ENCODE data around the gene DGKB.

Gene DGKB

DNA sequence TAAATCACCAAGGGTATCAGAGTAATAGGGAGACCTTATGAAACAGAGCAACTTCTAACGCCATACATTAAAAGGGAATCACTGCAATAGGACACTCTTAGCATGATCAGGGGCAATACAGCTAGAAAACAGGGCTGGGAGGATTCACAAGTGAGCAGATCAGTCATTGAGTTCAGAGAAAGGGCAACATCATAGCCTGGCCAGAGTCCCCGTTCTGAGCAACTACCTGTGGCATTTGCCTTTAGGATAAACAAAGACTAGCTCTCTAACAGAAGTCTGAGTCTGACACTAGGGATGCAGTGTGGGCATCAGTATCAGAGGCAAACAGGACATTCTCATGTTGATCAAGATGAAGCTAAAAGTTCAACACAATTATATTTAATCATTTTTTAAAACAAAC is 297.9 kb downstream of the DGKB start:
- intact Hi-C loops (cut with DNase I): no loop called here
- DNase-seq: no peak

DNA sequence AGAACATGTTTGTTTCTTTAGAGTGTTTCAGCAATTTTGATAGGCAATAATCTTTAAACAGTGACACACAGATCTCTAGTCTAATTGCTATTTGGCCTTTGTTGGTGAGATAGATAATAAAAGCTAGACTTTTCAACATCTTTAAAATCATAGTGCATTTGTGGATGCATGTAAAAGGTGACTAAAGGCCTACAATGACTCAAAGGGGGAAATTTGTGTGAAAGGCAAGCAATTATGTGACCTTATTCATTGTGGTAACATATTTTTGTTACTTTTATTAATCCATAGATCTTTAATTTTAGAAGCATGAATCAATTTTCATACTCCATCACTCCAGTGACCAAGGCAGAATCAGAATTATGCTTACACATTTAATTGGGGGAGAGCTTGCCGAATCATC is 299.7 kb downstream of the DGKB start:
- intact Hi-C loops (cut with DNase I): no loop called here
- no peak for DNase-seq

DNA sequence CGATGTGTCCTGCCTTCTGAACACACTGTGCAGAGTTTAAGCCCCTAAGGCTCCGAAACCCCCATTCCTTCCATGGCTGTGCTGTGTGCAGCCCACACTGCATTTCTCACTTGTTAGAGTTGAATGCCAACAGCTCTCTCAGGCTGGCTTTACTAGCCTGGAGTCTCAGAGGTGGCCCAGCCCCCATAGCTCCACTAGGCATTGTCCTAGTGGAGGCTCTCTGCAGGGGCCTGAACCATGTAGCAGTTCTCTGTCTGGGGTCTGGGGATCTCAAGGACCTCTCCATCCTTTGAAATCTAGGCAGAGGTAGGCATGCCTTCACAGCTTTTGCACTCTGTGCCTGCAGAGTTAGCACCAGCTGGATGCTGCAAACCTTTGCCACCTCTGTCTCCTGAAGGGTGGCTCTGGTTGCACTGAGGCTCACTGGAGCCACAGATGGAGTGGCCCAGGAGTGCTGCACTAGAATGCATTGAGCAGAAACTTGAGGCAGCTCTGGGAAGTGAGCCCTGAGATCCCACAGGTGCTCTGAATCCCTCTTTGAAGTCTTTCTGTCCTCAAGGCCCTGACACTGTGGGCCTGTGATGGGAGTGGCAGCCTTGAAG is 301.7 kb downstream of the DGKB start:
- intact Hi-C loops (cut with DNase I): no loop called here
- DNase-seq: no peak

DNA sequence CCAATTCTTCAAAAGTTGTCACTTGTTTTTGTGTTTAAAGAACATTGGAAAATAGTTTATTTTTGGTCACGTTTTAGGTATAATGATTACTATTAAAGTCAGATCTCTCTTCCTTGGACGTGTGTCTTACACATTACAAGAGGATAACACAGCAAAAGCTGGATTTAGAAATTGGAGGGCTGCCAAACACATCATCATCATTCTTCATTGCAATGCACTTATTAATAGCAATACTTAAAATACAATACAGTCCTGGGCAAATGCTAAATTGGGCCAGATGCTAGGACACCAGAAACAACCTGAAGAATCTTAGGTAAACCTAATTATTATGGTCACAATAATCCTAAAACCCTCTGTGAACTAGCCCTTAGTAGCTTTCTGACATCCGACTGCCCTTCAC is 303.6 kb downstream of the DGKB start:
- DNase-seq: no peak

DNA sequence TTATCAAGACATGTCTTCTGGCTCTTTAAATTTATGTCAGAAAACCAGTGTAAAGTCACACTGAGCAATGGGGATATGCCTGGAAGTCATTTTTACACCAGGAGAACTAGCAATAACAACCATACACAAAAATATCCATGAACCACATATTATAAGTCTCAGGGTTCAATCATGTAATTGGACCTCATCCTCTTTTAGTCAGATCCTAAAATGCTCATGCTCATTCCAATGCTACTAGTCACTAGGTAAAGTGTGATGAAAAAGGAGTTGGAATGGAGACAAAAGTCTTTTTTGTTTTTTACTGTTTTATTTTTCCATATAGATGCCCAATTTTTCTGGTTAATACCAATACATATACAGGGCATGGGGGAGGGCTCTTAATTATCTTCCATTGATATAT is 306.1 kb downstream of the DGKB start:
- intact Hi-C loops (cut with DNase I): no loop called here
- no peak for DNase-seq

More for the DNA sequence above, 303.6 kb downstream of the DGKB start:
- intact Hi-C loops (cut with DNase I): no loop called here

DNA sequence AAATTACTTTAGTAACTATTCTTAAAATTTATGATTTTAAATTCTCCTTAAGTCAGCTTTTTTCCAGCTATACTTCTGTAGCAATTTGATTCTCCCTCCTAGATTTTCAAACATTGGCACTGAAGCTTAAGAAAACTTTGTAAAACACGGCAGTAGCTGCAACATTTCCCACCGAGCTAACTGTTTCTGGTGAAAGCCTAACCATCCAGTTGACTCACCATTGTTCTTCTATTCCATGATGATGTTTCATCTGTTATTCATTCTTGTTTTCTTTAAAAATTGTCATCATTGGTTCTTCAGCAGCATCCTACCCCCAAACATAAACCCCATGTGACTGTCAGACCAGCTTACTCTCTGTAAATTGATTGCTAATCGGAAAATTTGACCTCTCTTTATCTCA is 312.3 kb downstream of the DGKB start:
- intact Hi-C loops (cut with DNase I): no loop called here
- no peak for DNase-seq

DNA sequence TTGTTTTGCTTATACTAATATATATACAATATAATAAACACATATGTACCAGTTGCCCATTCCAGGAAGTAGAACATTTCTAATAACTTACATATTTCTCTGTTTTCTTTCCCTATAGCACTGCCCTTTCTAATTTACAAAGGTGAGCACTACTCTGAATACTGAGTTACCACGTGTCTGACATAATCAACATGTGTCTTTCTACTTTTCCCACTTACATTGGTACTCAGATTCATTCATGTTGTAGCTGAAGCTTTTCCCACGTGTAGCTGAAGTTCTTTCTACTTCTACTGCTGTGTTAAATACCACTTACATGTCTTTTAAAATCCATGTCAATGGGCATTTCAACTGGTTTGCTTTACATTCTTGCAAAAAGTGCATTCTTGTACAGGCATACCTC is 317.3 kb downstream of the DGKB start:
- intact Hi-C loops (cut with DNase I): no loop called here

DNA sequence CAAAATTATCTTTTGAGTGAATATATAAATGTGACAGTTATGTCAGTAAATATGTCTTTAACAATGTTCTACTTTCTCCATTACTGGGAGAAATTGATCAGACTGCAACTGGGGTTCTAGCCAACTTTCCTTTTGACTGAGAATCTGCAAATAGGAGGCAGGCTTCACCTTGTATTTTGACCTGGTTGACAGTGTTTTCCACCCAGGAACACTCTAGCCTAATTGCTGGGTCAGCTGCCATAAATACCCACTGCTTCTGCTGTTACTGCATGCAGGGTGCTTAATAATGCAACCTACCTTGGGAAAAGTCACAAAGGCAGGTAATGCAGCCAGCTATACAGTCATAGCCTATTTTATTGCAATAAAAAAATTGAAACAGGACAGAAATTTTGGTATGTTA is 319.0 kb downstream of the DGKB start:
- intact Hi-C loops (cut with DNase I): no loop called here
- DNase-seq: no peak

More for the DNA sequence above, 317.3 kb downstream of the DGKB start:
- no peak for DNase-seq

DNA sequence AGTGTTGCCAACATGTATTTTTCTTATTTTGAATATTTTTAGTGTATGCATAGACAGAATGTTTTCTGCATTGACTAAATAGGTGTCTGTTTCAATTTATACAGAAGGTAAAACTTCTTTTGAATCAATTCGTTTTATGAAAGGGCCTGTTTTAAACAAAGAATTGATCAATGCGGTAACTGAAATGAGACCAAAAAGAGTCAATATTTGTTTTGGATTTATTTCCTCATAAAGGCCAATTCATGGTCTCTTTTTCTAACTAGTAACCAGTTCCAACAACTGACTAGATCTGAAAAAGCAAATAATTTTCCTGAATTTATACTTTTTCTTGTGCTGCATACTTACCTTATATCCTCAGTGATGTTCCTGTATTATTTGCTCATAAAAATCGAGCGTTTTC is 320.5 kb downstream of the DGKB start:
- intact Hi-C loops (cut with DNase I): no loop called here
- no peak for DNase-seq

DNA sequence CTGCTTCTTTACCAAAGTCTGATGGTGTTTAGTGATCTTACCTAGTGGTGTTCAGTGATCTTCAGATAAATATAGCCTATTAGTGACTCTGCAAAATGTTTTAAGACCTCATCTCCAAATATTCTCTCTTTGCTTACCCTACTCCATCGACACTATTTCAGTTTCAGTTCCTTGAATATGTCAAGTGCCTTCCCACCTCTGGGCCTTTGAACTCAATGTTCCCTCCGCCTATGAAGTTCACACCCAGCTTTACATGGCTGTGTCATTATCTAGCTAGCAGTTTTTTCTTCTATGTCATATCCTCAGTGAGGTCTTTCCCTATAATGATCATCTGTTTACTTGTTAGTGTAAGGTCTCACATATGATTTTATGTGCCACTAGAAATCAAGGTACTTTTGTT is 322.6 kb downstream of the DGKB start:
- intact Hi-C loops (cut with DNase I): no loop called here
- no peak for DNase-seq

DNA sequence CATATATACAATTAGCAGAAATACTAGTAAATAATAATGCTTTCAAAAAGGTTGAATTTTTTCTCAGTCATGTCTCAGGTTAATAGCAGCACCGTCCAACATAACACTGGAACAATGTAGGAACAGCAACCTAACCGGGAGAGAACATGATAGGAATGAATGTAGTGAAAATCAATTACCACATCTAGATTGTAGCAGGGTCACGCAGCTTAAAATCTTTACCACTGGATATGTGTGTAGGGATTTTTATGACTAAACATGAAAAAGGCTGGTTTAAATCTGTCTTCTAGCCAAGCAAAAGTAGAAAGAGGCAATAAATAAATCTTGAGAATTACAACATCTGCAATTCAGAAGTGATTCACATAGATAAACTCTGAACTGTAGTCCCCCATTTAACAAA is 326.0 kb downstream of the DGKB start:
- no peak for DNase-seq
- intact Hi-C loops (cut with DNase I): no loop called here

DNA sequence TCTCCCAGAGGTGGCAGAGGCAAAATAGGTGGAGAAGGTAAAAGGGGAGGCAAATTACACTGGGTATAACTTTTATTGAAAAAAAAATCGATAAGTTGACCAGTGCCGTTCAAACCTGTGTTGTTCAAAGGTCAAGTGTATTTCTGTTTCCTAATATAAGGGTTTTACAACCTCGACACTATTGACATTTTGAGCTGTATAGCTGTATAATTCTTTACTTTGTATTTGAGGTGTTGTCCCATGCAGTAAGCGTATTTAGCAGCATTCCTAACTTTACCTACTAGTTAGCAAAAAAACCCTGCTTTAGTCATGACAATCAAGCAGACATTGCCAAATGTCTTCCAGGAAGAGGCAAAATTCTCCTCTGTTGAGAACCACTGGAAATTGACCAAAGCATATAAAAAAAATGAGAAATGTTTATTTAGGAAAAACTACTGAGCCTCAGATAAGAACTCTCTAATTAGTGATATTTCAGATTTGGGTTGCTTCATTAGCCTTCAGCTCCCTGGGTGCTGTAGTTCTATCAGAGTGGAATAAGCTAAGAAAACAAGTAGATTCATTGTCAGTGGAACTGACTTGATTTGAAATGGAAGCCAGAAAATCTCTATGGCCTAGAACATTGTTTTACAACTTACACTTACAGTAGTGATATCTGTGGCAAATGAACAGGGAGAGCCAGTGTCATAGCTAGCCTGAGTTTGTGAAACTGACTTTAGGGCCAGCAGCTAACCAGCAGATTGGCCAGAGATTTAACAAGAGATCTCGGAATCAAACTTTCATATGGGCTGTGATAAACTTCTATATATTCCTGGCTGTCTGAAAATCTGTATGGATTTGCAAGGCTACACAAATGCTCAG is 331.6 kb downstream of the DGKB start:
- DNase-seq: no peak
- intact Hi-C loops (cut with DNase I): no loop called here

DNA sequence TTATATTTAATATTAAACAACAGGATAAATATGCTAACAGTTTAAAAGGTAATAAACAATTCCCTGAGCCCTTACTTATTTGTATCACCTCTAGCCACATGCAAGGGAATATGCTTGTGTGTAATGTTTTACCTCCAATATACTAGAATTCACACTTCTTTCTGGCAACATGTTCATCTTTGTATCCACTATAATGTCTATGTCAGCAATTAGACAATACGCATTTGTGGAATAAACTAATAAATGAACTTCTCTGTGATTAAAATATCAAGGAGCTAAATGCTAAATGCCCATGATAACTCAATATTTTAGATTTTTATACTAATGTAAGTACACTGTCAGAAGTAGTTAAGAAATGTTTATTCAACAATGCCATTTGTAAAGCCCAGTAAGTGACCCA is 350.5 kb downstream of the DGKB start:
- intact Hi-C loops (cut with DNase I): no loop called here
- no peak for DNase-seq

DNA sequence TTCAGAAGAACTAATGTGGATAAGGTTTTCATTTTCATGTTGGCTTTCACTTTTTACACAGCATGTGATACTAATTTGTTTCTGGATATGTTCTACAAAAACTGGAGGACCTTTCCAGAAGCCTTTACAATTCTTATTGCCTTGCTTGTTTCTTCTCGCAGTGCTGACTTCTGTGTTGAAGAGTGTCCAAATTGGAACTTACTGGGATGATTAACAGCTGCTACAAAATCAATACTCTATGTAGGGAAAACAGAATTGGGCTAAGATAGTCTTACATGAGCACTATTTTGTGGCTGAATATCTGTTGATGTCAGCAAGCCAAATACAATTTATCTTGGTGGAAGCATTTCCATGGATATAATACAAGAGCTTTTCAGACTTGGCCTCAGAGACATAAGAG is 351.2 kb downstream of the DGKB start:
- intact Hi-C loops (cut with DNase I): no loop called here

DNA sequence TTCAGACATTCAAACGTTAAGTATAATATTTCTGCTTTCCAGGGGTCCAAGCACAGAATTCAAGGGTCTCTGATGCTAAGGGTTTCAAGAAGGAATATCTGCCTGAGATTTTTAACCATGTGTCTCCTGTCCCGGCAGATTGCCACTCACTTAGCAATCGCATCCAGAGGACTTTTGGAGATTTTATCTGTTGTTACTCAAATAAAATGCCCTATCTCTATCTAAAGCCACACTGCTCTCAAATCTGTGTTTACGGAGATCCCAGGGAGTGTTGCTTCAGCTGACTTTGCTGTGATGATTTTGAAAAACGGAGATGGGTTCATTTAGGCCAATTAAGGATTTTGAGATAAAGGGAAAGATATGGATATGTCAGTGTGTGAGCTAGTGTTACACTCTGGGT is 359.9 kb downstream of the DGKB start:
- intact Hi-C loops (cut with DNase I): no loop called here
- DNase-seq: no peak

More for the DNA sequence above, 351.2 kb downstream of the DGKB start:
- no peak for DNase-seq

DNA sequence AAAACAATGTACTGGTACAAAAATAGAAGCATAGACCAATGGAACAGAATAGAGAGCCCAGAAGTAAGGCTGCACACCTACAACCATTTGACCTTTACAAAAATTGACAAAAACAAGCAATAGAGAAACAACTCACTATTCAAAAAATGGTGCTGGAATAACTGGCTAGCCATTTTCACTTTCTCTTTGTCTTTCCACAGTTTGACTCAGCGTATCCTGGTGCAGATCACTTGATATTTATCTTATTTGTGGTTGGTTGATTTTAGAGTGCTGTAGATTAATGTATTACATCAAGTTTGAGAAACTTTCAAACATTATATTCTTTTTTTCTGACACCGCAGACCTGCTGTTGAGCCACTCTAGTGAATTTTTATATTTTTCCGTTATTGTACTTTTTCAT is 381.4 kb downstream of the DGKB start:
- DNase-seq: no peak
- intact Hi-C loops (cut with DNase I): no loop called here

DNA sequence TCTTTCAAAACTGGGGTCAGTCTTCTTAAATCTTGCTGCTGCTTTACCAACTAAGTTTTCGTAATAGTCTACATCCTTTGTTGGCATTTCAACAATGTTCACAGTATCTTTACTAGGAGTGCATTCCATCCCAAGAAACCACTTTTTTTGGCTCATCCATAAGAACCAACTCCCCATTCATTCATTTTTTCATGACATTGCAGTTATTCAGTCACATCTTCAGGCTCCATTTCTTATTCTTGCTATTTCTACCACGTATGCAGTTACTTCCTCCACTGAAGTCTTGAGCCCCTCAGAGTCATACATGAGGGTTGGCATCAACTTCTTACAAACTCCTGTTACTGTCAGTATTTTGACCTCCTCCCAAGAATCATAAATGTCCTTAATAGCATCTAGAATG is 392.3 kb downstream of the DGKB start:
- no peak for DNase-seq
- intact Hi-C loops (cut with DNase I): no loop called here

DNA sequence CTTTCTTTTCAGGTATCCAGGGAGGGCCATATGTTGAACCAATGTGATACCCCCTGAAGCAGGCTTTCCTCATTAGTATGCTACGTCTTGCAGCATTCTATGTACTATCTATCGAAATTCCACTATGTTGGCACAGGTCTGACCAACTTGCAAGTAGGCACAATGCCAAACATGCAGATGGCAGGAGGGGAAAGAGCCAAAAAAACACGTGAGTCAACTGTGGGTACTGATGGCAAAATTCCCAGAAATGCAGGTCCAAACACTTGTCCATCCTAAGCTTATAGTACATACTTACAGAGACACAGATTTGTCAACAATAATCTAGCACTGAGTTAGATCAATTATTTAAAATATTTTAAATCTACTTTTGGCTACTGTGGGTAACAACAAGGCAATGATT is 394.9 kb downstream of the DGKB start:
- no peak for DNase-seq
- intact Hi-C loops (cut with DNase I): no loop called here

DNA sequence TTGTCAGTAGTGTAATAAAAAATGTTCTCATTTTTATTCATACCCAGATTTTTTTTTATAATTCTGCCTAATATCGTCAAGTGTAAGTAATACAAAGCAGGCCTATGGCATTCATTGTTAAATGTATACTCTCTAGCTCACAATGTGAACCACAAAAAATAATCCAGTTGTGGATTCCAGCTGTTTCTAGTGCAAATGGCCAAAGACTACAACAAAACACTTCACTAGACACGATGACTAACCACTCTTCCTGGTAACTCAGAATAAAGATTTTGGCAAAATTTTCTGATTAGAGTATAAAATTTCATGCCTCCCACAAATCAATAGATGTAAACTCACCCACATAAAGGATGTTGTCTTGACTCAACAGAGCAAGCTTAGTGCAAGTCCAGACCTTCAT is 396.6 kb downstream of the DGKB start:
- intact Hi-C loops (cut with DNase I): no loop called here
- DNase-seq: no peak

DNA sequence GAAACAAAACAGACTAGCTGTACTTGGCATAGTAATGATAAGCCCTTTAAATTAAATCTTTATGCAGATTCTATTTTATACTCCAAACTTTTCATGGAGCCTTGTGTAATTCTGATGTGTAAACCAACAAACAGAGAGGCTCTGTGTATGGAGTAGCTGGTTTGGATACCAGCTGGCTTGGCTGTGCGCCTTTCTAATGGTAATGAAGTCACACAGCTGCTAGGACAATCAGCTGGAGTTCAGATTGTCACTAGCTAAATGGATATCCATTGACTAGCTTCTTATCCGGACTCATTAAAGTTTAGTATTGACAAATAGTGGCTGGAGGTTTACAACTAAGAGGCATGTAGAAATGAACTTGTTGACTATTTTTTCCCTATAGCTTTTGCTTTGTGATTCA is 398.4 kb downstream of the DGKB start:
- intact Hi-C loops (cut with DNase I): no loop called here
- DNase-seq: peak in 8 of 10 donors; percentile 19 to 87 (median 38)

DNA sequence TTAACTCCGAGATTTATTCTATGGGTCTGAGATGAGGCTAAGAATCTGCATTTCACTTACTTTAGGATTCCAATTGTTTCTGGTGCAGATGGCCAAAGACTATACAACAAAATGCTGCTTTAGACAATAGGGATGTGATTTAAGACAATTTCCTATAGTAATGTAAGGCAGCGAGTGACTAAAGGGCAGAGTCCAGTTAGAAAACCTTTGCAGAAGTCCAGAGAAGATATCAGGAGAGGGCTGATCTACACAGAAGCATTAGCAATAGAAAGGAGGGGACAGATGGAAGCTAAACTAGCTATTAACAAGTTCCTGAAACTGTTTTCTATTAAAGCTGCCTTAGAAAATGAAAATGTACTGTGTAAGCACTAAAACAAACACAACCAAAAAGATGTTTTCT is 398.9 kb downstream of the DGKB start:
- DNase-seq: no peak
- intact Hi-C loops (cut with DNase I): no loop called here

DNA sequence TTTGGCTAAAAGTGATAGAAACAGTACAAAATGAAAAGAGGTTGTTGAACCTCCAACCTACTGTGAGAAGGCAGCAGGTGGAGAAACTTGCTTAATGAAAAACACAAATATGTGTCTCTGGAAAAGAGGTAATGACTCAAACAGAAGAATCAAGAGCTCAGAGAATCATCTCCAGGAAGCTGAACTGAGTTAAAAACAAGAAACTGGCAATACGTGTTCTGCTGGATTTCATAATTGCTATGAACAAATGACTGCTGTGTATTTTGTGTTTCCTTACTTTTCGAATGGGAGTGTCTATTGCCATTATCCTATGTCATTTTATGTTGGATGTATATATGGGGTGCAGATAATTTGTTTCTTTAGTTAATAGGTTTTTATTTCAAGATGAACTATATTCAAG is 401.1 kb downstream of the DGKB start:
- intact Hi-C loops (cut with DNase I): no loop called here
- no peak for DNase-seq
